GM10847 (cell line): ENCODE measurements around the gene PFKFB1.

Source experiments
- POLR2A ChIP-seq: IDR thresholded peaks from 2 replicates; pipeline ENCODE4 v1.6.1; 2011; ENCODE audit not compliant: insufficient read length; ENCODE audit errors: extremely low read depth

Gene PFKFB1

DNA sequence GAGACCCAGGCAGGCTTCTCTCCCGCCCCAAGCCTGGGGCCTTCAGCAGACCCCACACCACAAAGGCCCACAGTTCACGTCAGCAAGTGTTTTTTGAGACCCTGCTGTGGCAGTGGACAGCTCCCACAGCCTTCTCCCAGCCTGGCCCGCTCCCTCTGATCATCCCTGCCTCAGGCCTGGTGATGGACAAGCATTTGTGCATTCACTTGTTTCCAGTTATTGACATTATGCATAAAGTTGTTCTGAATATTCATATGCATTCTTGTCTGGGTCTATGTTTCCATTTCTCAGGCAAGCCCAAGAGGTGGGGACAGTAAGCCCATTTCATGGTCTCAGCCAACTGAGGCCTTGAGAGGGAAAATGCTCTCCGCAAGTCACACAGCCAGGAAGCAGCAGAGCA lies 58.7 kb downstream of the PFKFB1 start:
- no peak for TF ChIP-seq POLR2A

DNA sequence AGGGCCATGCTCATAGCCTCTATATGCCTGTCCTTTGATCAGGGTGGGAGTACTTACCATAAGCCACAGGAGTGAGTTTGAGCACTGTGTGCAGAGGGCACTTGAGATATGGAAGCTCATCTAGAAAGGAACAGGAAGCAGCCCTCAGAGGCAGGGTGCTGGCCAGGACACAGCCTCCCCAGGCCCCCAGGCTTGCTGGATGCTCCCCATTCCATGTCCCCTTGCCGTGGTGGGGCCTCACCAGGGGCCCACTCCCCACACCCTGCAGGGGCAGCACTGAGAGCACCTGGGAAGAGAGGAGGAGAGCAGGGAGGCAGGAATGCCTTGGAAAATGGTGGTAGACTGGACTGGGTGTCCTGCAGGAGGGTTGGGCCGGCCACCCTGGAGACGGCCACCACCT lies 59.1 kb downstream of the PFKFB1 start:
- TF ChIP-seq POLR2A: no peak

DNA sequence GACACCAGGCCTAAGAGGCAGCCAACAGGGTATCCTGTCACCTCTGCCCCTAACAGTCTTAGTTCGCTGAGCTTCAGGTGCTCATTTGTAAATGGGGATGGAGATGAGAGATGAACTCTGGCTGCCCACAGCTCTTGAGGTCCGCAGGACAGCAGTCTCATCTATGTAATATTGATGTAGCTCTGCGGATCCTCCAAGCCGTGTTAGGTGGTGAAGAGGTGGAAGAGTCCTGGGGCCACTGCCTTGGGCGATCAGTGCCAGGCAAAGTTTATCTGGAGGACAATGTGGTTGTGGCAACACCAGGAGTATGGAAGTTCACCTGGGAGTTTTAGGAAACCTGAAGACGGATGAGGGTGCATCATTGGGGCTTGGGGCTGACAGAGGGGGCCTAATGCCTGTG lies 59.9 kb downstream of the PFKFB1 start:
- TF ChIP-seq POLR2A: no peak

DNA sequence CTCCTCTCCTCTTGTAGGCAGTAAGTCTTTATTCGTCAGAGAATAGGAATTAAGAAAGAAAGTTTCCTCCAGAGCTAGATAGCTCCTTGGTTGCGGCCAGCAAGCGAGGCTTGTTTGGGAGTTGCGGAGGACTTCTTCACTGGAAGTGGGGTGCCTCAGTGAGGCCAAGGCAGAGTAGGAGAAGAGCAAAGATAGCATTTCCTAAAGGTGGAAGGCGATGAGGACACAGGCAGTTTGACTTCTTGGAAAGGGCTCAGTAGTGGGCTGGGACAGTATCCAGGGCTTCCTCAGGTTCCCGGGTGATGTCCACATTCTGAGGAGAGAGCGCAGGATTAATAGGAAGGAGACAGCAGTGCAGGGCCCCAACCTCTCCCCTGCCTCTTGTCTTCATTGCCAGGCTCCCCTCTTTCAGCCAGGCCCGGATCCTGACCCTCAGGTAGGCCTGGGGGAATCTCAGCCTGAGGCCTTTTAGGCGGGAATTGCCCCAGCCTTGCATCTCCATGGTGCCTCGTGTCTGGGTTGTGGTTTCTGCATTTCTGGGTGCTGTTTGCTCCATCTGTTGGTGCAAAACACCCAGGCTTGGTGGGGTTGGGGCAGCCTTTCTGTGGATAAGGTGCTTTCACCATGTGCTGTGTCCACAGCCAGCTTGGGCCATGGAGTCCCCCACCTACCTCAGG lies 60.7 kb downstream of the PFKFB1 start:
- TF ChIP-seq POLR2A: no peak

DNA sequence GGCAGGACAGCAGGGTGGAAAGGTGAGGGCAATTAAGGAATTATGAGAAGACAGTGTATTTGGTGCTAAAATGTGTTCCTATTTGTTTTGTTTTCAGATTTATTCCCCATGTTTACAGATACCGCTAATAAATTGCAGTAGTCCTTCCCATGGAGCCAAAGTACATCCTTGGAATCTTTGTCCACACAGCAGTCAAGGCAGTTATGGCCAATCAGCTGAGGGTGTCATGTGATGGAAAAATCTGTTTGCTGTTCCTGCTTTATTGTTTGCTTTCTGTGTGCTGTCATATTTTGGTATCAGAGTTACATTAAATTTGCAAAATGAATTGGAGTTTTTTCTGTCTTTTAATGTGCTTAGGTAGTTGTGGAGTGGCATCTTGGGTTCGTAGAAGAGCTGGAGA lies 62.9 kb downstream of the PFKFB1 start:
- TF ChIP-seq POLR2A: no peak

DNA sequence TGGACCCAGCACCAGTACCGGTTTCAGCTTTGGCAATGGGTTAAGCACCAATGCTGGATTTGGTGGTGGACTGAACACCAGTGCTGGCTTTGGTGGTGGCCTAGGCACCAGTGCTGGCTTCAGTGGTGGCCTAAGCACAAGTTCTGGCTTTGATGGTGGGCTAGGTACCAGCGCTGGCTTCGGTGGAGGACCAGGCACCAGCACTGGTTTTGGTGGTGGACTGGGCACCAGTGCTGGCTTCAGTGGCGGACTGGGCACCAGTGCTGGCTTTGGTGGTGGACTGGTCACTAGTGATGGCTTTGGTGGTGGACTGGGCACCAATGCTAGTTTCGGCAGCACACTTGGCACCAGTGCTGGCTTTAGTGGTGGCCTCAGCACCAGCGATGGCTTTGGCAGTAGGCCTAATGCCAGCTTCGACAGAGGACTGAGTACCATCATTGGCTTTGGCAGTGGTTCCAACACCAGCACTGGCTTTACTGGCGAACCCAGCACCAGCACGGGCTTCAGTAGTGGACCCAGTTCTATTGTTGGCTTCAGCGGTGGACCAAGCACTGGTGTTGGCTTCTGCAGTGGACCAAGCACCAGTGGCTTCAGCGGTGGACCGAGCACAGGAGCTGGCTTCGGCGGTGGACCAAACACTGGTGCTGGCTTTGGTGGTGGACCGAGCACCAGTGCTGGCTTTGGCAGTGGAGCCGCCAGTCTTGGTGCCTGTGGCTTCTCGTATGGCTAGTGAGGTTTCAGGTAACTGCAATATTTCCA lies 63.5 kb downstream of the PFKFB1 start:
- TF ChIP-seq POLR2A: no peak

DNA sequence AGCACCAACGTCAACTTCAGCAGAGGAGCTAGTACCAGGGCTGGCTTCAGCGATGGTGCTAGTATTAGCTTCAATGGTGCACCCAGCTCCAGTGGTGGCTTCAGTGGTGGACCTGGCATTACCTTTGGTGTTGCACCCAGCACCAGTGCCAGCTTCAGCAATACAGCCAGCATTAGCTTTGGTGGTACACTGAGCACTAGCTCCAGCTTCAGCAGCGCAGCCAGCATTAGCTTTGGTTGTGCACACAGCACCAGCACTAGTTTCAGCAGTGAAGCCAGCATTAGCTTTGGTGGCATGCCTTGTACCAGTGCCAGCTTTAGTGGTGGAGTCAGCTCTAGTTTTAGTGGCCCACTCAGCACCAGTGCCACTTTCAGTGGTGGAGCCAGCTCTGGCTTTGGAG lies 65.1 kb downstream of the PFKFB1 start:
- TF ChIP-seq POLR2A: no peak

DNA sequence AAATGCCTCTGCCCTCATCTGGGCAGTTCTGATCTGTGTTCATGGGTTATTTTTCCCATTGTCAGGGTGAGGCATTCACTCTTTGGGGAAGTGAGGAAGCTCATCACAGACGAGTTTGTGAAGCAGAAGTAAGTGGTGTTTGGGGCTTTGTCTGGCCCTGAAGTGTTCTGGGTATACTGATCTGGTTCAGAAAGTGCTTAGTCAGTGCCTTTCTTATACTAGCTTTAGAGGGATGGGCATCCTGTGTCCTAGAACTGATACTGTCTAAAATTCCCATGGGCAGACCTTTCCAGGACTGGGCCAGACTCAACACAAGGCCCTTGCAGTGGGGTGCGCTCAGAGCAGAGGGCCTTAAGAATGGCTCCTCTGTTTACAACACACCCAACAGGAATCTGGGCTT lies 67.0 kb downstream of the PFKFB1 start:
- TF ChIP-seq POLR2A: no peak

DNA sequence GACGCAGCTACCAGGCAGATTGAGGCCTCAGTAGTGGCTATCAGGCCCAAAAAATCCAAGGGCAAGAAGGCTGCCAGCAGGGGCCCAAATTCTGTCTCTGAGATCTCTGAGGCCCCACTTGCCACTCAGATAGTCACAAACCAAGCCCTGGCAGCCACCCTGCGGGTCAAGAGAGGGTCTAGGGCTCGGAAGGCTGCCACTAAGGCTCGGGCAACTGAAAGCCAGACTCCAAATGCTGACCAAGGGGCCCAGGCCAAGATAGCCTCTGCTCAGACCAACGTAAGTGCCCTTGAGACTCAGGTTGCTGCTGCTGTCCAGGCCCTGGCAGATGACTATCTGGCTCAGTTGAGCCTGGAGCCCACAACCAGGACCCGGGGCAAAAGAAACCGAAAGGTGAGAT lies 70.6 kb downstream of the PFKFB1 start:
- no peak for TF ChIP-seq POLR2A

DNA sequence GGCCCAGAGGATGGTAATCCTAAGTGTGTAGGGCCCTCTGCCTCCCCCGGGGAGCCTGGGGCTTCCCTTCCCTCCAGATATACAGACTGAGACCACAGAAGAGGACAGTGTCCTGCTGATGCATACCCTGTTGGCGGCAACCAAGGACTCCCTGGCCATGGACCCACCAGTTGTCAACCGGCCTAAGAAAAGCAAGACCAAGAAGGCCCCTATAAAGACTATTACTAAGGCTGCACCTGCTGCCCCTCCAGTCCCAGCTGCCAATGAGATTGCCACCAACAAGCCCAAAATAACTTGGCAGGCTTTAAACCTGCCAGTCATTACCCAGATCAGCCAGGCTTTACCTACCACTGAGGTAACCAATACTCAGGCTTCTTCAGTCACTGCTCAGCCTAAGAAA lies 71.4 kb downstream of the PFKFB1 start:
- no peak for TF ChIP-seq POLR2A

DNA sequence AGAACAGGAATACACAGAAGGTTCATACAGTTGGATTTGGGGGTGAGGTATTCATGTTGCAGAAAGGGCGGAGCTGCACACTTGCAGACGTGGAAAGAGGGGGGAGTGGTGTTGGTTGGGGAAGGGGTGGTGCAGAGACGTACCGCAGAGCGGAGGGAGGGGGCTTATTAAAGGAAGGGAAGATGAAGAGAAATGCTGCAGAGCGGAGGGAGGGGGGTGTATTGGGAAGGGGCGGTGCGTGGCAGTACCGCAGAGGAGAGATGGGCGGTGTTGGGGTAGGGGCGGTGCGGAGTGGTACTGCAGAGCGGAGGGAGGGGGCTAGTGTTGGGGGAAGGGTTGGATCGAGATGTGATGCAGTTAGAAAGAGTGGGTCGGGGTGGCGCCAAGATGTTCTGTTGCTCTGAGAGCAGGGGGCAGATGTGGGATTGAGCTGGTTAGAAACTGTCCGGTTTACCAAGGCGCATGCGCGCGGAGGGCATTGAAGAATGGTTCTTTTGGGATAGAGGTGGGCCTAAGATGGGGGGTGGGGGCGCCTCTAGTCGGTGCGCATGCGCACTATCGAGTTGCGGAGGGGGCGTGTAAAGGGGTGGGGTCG lies 72.5 kb downstream of the PFKFB1 start:
- no peak for TF ChIP-seq POLR2A

DNA sequence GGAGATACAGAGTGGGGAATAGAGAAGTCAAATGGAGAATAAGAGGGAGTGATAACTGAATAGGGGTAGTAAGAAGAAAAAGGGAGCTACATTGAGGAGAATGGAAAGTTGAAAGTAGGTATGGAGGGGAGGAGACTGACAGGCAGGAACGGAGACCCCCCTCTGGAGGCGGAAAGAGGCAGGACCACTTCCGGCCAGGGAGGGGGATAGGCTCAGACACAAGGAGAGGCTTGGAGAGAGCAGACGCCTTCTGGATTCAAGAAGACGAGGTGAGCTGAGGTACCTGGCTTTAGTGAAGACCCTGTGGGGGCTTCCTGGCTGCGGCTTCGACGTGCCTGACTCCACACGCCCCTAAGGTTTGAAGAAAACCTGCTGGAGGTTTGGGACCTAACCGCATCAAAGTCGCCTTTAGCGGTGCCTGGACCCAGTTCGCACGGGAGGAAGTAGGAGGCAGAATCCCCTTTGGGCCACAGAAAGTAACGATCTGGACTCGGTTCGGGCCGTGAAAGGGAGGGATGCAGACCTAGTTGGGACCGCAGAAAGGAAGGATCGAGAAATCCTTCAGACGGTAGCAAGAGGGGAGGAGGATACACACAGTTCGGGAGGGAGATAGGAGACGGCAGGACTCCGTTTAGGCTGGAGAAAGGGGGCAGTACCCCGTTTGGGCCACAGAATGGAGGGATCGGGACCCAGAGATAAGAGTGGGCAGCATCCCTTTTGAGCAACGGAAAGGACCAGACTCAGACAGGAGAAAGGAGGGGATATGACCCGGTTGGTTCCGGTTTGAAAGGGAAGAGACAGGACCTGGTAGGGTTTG lies 73.2 kb downstream of the PFKFB1 start, which contains the start of gene TRO:
TSS of gene TRO (plus strand) at position 215 of the 817 bp plus-strand sequence. CDS start 1,423 bp downstream, outside the sequence.
- no peak for TF ChIP-seq POLR2A

DNA sequence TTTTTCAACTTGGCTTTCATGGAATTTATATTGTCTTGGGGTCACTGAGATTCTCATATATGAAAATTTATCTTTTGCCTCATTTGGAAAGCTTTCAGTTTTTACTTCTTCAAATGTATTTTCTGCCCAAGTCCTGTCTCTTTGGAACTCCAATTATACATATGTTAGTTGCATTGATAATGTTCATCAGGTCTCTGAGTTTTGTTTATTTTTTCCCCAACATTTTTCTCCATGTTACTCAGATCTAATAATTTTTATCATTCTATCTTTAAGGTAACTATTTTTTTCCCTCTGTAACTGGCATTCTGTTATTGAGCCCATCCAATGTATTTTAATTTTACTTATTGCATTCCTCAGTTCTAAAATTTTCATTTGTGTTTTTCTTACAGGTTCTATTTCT lies 84.0 kb downstream of the PFKFB1 start:
- no peak for TF ChIP-seq POLR2A

DNA sequence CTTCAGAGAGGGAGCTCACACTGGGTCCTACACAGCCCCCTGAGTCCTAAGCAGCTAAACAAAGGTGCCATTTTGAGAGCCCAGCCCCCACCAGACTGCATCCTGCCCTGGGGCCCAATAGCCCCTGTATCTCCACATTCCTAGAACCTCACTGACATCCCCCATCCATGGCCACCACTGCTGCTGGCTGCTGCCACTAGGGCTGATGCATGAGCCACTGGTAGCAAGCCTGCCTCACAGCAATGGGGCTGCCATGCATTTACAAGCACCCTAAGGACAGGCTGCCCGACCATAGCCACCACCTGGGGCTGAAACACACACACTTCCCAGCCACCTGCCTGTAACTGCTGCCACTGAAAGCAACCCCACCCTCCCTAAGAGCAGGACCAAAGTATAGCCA lies 99.8 kb downstream of the PFKFB1 start:
- no peak for TF ChIP-seq POLR2A

DNA sequence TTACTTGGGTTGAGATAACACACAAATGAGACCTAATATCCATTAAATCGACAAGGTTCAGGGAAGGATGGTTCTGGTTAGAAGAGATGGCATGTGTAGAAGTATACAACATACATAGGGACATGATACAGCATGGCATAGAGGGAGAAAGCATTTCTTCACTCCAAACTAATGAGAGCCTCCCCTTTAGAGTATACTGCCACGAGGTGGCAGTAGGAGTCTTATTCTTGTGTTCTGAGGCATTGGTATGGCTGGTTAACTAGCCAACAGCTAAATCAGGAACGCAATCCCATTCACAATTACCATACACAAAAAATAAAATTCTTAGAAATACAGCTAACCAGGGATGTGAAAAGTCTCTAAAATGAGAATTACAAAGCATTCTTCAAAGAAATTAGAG lies 102.4 kb downstream of the PFKFB1 start:
- TF ChIP-seq POLR2A: no peak
